NCI-H1105 treated with DMSO at 0.1 percent for 48 hours (cell line): Measurements from ENCODE around the gene GPR27.

Source experiments
- DNase-seq: peaks from one replicate; lab custom pipeline; 2025; lab: John Stamatoyannopoulos, UW

The GPR27 gene

DNA sequence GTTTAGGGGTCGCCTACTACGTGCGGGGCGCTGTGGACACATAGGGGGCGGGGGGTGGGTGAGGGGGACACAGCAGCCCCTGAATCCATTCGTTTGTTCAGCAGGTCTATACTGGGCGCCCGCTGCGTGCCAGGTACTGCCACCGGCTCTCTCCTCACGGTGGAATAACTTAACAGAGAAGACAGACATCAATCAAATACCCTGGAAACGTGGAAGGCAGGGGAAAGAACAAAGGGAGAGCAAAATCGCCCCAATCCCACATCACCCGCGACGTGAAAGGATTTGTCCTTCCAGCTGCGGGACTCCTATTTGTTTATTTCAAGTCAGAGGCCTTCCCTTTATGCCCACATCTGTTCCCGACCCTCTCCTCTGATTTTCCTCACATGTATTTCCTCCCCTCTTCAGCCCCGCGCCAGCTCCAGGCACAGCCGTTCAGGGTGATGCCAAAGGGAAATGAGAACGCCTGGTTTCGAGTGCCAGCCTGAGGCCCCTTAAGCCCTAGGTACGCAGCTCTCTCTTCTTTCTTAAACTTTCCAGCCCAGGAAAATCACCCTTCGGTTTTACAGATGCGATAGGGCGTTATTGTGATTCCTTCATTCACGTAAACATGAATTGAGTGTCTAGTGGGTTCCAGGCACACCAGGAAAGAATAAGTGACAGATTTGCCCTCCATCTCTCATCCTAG, 32.0 kb downstream of the GPR27 start:
- no peak for DNase-seq

DNA sequence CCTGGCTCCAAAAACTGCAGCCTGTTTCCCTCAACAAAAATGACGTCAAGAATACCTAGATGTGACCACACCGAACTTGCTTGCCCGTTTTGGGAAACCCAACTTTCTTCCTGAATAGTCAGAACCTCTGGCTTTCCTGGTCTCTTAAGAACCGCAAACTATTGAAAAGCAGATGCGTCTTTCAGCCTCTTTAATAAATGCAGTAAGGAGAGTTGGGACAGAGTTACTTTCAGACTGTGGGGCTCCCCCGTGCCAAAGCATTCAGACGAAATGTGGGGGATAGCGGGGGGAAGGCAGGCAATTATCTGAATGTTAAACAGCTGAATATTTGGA, 32.5 kb downstream of the GPR27 start:
- no peak for DNase-seq

DNA sequence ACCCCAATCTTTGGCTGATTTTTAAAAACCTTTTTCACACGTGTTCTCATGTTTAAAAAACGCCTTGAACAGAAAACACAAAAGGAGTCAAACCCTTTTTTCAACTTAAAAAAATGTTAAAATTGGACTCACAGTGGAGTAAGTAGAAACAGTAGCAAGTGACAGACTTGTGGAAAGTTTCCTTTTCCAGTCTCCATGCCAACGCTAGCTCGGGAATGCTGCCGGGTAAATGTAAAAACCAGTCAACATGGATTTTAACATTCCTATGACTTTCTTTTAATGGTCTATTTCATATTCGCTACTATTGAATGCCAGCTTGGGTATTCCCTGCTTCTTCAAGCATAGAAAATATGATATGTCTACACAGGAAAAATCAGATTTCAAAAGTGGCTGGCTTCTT, 32.9 kb downstream of the GPR27 start:
- DNase-seq, result no peak

DNA sequence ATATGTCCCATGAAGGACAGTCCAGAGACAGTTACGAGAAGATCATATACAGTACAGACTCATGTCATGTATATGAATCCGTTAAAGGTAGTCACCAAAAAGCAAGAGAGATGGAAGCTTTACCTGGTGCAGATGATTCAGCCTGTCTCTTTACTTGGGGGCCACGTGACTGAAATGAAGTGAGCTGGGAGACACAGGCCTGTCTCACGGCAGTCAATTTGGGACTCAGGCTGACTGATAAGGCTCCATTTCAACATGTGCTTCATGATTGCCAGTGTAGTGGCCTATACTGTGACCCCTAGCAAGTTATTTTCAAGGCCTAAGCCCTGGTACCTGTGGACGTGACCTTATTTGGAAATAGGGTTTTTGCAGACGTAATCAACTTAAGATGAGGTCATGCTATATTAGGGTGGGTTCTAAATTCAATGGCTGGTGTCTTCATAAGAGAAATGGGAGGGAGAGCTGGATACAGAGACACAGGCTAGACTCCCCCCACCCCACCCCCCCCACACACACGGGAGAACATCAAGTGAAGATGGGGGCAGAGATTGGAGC, 34.3 kb downstream of the GPR27 start:
- DNase-seq, result no peak

DNA sequence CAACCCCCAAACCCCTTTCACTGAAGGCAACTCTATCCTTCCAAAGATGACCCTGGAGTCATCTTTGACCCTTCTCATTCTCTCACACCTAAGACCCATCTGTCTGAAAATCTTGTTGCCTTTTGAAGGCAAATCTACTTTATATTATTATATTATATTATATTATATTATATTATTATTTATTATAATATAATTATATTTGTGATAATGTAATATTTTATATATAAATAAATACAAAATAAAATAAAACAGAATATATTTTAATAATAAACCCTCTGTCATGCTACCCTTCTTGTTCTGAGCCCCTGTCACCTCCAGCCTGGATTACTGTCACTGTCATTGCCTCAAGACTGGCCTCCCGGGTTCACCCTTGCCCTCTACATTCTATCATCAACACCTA, 36.3 kb downstream of the GPR27 start:
- no peak for DNase-seq

DNA sequence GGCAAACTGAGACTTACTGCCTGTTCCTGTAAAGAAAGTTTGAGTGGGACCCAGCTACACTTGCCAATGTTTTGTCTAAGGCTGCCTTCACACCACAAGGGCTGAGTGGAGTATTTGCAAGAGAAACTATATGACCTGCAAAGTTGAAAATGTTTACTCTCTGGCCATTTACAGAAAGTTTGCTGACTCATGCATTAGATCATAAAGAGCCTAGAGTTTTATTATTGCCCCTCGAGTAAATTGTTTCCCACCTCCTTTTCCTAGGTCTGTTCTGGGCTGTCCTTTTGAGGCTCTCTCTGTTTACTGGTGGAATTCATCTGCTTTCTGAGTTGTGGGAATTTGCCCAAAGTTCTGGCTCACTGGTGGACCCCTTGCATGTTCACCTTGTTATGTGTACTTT, 38.0 kb downstream of the GPR27 start:
- DNase-seq, result no peak

DNA sequence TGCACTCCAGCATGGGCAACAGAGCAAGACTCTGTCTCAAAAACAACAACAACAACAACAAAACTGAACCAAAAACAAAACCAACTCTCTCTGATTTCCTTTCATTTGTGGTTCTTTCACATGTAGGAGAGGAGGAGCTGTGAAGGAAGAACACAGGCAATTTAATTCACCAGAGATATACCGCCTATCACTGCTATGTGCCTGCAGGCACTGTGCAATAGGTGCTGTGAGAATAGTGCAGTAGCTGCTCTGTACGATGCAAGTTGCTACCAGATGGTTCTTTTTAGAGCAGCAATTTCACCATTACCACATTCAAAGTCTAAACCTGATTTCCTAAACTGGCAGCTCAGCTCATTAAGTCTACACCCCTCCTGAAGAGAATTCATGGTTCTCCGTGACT, 42.6 kb downstream of the GPR27 start:
- DNase-seq, result no peak

DNA sequence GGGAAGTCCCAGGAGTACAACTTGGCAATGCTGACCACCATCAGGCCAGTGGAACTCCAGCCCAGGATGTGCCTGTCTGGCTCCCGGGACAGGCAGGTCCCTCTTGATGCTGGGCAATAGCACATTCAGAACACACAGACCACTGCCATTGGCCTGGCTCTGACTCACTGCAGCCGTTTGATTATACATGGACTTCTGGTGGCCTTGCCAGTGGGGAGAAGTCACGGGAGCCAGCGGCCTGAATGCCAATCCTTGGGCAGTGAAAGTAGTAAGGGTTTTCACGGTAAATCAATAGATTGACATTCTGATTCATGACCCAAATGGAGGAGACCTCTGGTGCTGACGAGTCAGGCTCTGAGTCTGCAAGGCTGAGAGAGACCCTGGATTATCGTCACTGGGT, 43.8 kb downstream of the GPR27 start:
- no peak for DNase-seq

DNA sequence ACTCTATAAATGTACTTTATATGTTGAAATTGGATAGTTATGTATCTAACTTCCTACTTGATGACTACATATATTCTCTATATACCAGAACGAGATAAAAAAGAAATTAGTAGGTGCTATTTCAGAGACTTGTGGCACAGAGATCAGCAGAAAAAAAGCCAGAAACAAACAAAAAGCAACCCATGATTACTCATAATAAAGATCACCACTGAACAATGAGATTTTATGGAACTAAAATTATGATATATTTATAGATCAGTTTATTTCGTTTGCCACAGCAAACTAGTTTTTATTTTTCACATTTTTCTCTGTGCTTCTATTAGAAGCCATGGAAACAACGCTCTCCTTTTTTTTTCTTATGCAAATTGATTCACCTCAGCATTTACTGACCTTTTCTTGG, 46.4 kb downstream of the GPR27 start:
- DNase-seq, result no peak

DNA sequence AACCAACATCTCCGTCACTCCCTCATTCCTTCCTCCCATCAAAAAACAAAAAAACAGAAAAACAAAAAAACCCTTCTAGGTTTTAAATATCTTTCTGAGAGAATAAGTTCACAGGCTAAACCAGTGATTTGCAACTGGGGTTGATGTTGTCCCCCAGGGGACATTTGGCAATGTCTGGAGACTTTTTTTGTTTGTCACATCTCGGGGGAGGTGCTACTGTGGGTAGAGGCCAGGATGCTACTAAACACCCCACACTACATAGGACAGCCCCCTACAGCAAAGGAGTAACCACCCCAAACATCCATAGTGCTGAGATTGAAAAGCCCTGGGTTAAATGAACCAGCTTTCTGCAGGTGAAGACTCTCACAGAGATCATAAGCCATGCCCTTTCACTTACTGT, 48.3 kb downstream of the GPR27 start:
- DNase-seq, result no peak

DNA sequence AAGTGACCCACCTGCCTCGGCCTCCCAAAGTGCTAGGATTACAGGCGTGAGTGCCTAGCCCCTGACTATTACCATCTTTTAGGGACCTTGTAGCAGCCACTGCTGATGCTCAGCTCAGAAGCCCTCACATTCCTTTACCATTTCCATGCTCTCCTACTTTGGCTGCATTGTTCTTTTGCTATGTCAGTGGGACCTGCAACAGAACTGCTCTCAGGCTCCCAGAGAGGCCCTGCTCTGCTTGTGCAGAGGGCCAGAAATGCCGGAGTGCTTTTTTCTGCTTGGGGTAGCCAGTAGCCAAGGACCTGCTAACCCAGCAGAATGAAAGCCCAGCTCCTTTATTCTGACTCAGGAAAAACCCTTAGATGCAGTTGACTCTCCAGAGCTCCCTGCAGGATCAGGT, 49.6 kb downstream of the GPR27 start:
- DNase-seq, result no peak

DNA sequence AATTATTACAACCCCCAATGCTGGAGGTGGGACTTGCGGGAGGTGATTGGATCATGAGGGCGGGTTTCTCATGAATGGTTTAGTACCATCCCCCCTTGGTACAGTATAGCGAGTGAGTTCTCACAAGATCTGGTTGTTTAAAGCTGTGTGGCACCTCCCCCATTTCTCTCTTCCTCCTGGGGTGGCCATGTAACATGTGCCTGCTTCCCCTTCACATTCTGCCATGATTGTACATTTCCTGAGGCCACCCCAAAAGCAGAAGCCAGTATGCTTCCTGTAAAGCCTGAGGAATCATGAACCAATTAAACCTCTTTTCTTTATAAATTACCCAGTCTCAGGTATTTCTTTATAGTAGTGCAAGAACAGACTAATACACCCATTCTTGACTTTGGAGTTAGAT, 51.5 kb downstream of the GPR27 start:
- DNase-seq, result no peak

DNA sequence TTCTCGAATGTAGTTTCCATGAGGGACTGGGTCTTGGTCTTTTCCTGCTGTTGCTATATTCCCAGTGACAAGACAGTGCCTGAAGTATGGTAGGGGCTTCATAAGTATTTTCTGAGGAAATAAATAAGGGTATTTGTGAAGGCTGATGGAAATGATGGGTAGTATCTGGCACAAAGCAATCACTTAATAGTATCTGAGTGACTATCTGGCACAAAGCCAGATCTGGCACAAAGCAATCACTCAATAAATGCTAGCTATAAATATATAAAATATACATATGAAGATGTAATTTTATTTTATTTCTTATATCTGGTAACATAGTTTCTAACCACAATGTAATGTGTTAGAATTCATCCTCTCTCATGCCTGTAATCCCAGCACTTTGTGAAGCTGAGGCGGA, 52.0 kb downstream of the GPR27 start:
- DNase-seq, result no peak
